Measurements from ENCODE around the gene ATP6V1B1. TPM values are rescaled to one million over a fixed set of nuclear protein-coding genes. Genes with fewer than 3 reads are reported as not detected.

The ATP6V1B1 gene
- total and polyA plus RNA-seq, 8 donors, result 1.4 to 17.0 (median 2.8) TPM

DNA sequence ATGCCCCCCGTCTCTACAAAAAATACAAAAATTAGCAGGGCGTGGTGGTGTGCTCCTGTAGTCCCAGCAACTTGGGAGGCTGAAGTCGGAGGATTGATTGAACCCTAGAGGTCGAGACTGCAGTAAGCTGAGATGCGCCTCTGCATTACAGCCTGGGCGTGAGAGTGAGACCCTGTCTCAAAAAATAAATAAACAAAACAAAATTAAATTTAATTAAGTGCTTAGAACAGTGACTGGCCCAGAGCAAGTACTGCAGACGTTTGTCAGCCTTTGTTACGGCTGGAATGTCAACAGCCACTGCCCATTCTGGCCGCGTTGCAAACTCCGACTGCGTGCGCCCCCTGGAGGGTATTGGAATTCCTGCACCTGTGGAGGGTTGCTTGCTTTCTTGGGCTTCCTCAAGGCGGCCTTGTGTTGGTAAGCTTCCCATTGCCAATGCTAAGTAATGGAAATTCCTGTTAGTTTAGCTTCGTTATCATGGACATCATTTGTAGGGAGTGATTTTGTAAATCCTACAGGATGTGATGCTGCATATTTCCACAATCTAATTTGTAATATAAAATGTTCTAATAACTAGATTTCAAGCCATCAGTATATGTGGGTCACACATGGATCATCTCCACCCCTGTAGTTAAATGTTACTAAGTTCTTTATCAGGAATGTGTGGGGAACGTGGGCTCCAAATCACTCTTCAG, 15.9 kb upstream of the ATP6V1B1 start:
- no peaks in the 10 kb centered on the region for H3K9me3 ChIP-seq
- intact Hi-C loops (cut with DNase I), result no loop called here

DNA sequence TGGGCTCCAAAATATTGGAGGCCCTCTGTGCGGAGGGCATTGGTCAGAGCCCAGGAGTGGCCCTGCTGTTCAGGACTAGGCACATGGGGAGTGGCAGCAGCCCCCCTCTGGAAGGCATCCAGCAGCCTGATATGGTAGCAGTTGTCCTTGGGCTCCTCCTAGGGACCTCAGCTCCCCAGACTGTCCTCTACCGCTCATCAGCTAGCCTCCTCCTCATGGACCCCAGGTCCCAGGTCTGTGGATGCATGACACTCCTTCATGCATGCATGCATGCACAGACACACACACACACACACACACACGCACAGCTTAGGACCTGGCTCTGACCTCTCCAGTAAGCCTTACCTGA, 15.4 kb upstream of the ATP6V1B1 start:
- Histone ChIP-seq H3K36me3 (no peaks in the 10 kb centered on the region), H3K4me1 (no peaks in the 10 kb centered on the region), H3K9me3 (no peaks in the 10 kb centered on the region), H3K27ac (no peak overlapping the region), H3K4me3 (no peak overlapping the region), H3K27me3 (no peaks in the 10 kb centered on the region)
- WGBS, 2 donors, result 82 to 90% methylated on average over 3 of the region's 3 CpGs
- ATAC-seq (no peak), FAIRE-seq (no peak), DNase-seq (peak in 1 of 6 donors; percentile 23)
- intact Hi-C loops (cut with DNase I), result no loop called here
- TF ChIP-seq, protein P1, sequence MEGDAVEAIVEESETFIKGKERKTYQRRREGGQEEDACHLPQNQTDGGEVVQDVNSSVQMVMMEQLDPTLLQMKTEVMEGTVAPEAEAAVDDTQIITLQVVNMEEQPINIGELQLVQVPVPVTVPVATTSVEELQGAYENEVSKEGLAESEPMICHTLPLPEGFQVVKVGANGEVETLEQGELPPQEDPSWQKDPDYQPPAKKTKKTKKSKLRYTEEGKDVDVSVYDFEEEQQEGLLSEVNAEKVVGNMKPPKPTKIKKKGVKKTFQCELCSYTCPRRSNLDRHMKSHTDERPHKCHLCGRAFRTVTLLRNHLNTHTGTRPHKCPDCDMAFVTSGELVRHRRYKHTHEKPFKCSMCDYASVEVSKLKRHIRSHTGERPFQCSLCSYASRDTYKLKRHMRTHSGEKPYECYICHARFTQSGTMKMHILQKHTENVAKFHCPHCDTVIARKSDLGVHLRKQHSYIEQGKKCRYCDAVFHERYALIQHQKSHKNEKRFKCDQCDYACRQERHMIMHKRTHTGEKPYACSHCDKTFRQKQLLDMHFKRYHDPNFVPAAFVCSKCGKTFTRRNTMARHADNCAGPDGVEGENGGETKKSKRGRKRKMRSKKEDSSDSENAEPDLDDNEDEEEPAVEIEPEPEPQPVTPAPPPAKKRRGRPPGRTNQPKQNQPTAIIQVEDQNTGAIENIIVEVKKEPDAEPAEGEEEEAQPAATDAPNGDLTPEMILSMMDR (IDR thresholded peaks at IDR 0.05), result no peak

More for the DNA sequence above, 15.9 kb upstream of the ATP6V1B1 start:
- H3K27me3 ChIP-seq, result no peaks in the 10 kb centered on the region
- H3K36me3 ChIP-seq, result no peaks in the 10 kb centered on the region
- no peaks in the 10 kb centered on the region for H3K4me1 ChIP-seq
- FAIRE-seq (no peak), DNase-seq (peak; percentile 79 to 95 (median 88)), ATAC-seq (peak; percentile 86 to 99 (median 94))
- no peak overlapping the region for H3K27ac ChIP-seq
- H3K4me3 ChIP-seq, result no peak overlapping the region
- 26 to 31% methylated on average over 16 of the region's 16 CpGs for WGBS, 2 donors
- TF ChIP-seq, protein P1 (IDR thresholded peaks at IDR 0.05), result peak; percentile 80 to 94 (median 88)

DNA sequence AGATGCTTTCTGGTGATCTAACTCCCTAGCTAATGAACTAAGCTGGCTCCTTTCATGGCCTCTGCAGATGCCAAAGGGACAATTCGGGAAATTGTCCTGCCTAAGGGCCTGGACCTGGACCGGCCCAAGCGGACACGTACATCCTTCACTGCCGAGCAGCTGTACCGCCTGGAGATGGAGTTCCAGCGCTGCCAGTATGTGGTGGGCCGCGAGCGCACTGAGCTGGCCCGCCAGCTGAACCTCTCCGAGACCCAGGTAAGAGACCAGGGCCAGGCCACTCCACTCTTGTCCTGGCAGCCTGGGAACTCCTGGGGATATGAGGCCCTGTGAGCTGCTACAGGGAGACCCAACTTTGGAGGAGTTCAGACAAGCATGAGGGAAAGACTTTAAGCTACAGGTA, 14.7 kb upstream of the ATP6V1B1 start:
- ATAC-seq, result no peak
- no peak for FAIRE-seq
- intact Hi-C loops (cut with DNase I), result no loop called here

DNA sequence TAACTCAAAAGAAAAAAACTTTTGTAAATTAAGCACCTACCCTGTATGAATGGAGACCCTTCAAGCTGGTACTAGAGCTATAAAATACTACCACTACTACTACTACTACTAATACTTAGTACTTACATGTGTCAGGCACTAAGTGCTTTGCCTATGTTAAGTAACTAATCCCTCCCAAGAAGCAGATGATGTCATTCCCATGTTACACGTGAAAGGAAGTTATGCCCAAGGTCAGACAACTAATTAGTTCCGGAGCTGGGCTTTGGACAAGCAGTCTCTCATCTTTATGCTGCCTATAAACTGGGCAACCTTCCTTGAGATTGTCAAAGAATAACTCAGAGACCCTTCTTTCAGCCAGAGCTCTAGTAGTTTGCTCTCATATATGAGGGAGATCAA, 13.9 kb upstream of the ATP6V1B1 start:
- DNase-seq, result peak in 1 of 6 donors; percentile 38
- no peaks in the 10 kb centered on the region for H3K27me3 ChIP-seq
- no peaks in the 10 kb centered on the region for H3K36me3 ChIP-seq
- H3K27ac ChIP-seq, result peak overlapping the region; percentile 24 to 62 (median 42)
- 5 to 7% methylated on average over 2 of the region's 2 CpGs for WGBS, 2 donors
- no peak overlapping the region for H3K4me3 ChIP-seq
- no peaks in the 10 kb centered on the region for H3K4me1 ChIP-seq
- peak; percentile 24 to 69 (median 51) for ATAC-seq
- intact Hi-C loops (cut with DNase I), result no loop called here
- FAIRE-seq, result no peak
- no peaks in the 10 kb centered on the region for H3K9me3 ChIP-seq
- TF ChIP-seq, protein P1 (IDR thresholded peaks at IDR 0.05), result no peak

More for the DNA sequence above, 14.7 kb upstream of the ATP6V1B1 start:
- Histone ChIP-seq H3K36me3 (no peaks in the 10 kb centered on the region), H3K4me1 (no peaks in the 10 kb centered on the region), H3K9me3 (no peaks in the 10 kb centered on the region), H3K27ac (peak overlapping the region in 3 of 4 donors; percentile 24 to 62 (median 27)), H3K4me3 (no peak overlapping the region), H3K27me3 (no peaks in the 10 kb centered on the region)
- DNase-seq, result peak in 2 of 6 donors; percentile 13 to 45
- TF ChIP-seq, protein P1 (IDR thresholded peaks at IDR 0.05), result no peak
- WGBS, 2 donors, result 95 to 98% methylated on average over 12 of the region's 12 CpGs

Measured in pancreas (tissue), 10 donors.